H9 (cell line): ENCODE data around the gene RALGAPA1. TPM values are rescaled to one million over a fixed set of nuclear protein-coding genes. Genes with fewer than 3 reads are reported as not detected.
"Not testable (repeated sequence)": the region's sequence is repeated elsewhere in the genome, so short reads cannot be mapped to it uniquely, and the experiment has no call there.

ENCODE experiments used
- DNase-seq: peaks from one replicate; pipeline ENCODE4 v3.0.0-alpha.2; 2017
- H2AFZ ChIP-seq: one replicate; pipeline ENCODE4 v1.6.1; 2013; ENCODE audit warnings: mild to moderate bottlenecking, low read length, control low read depth, moderate library complexity
- H2AK5ac ChIP-seq: 2 replicates; pipeline ENCODE4 v1.6.1; 2013; ENCODE audit warnings: low read length, control low read depth, mixed read lengths; ENCODE audit not compliant: insufficient read length
- H2BK120ac ChIP-seq: one replicate; pipeline ENCODE4 v1.6.1; 2013; ENCODE audit warnings: low read depth, mild to moderate bottlenecking, low read length, control low read depth, inconsistent platforms; ENCODE audit not compliant: poor library complexity, severe bottlenecking
- H2BK12ac ChIP-seq: 2 replicates; pipeline ENCODE4 v1.6.1; 2013; ENCODE audit warnings: low read length, control low read depth, mixed read lengths, low read depth; ENCODE audit not compliant: insufficient read length
- H2BK15ac ChIP-seq: 2 replicates; pipeline ENCODE4 v1.6.1; 2013; ENCODE audit warnings: low read depth, low read length, control low read depth
- H2BK20ac ChIP-seq: one replicate; pipeline ENCODE4 v1.6.1; 2013; ENCODE audit warnings: low read depth, mild to moderate bottlenecking, low read length, control low read depth, inconsistent platforms; ENCODE audit not compliant: poor library complexity, severe bottlenecking
- H2BK5ac ChIP-seq: 2 replicates; pipeline ENCODE4 v1.6.1; 2013; ENCODE audit warnings: low read length, control low read depth, mixed read lengths; ENCODE audit not compliant: insufficient read length
- H3K14ac ChIP-seq: 2 replicates; pipeline ENCODE4 v1.6.1; 2013; ENCODE audit warnings: low read length, control low read depth; ENCODE audit not compliant: insufficient read depth
- H3K18ac ChIP-seq: 2 replicates; pipeline ENCODE4 v1.6.1; 2013; ENCODE audit warnings: low read depth, mild to moderate bottlenecking, mixed read lengths, low read length, control low read depth; ENCODE audit not compliant: insufficient read length
- H3K23ac ChIP-seq: 2 replicates; pipeline ENCODE4 v1.6.1; 2013; ENCODE audit warnings: low read length, control low read depth, mixed read lengths, low read depth; ENCODE audit not compliant: insufficient read length
- H3K23me2 ChIP-seq: 2 replicates; pipeline ENCODE4 v1.6.1; 2013; ENCODE audit warnings: low read depth, mild to moderate bottlenecking, mixed read lengths, low read length, control low read depth; ENCODE audit not compliant: insufficient read length, poor library complexity, severe bottlenecking
- H3K27ac ChIP-seq: 2 replicates; pipeline ENCODE4 v1.5.1; 2013; ENCODE audit warnings: low read length, control low read depth, mixed read lengths, low read depth; ENCODE audit not compliant: insufficient read length
- H3K27me3 ChIP-seq: 2 replicates; pipeline ENCODE4 v1.6.1; 2013; ENCODE audit warnings: low read length, control low read depth, inconsistent platforms; ENCODE audit not compliant: insufficient read depth
- H3K4ac ChIP-seq: 2 replicates; pipeline ENCODE4 v1.6.1; 2013; ENCODE audit warnings: low read depth, mild to moderate bottlenecking, control low read depth, inconsistent platforms, low read length, moderate library complexity
- H3K4me1 ChIP-seq: 2 replicates; pipeline ENCODE4 v1.6.1; 2013; ENCODE audit warnings: low read length, control low read depth, inconsistent platforms; ENCODE audit not compliant: insufficient read depth
- H3K4me2 ChIP-seq: 2 replicates; pipeline ENCODE4 v1.6.1; 2013; ENCODE audit warnings: low read length, control low read depth, mixed read lengths; ENCODE audit not compliant: insufficient read length, insufficient read depth
- H3K56ac ChIP-seq: 2 replicates; pipeline ENCODE4 v1.6.1; 2013; ENCODE audit warnings: low read depth, mild to moderate bottlenecking, mixed read lengths, low read length, control low read depth; ENCODE audit not compliant: insufficient read length
- H3K79me1 ChIP-seq: 2 replicates; pipeline ENCODE4 v1.6.1; 2013; ENCODE audit warnings: low read depth, mild to moderate bottlenecking, moderate library complexity, low read length, control low read depth, inconsistent platforms; ENCODE audit not compliant: insufficient read depth, poor library complexity, severe bottlenecking
- H3K79me2 ChIP-seq: 2 replicates; pipeline ENCODE4 v1.6.1; 2013; ENCODE audit warnings: low read length, control low read depth, inconsistent platforms; ENCODE audit not compliant: insufficient read depth
- H3K9ac ChIP-seq: 2 replicates; pipeline ENCODE4 v1.6.1; 2013; ENCODE audit warnings: low read length, control low read depth, mixed read lengths; ENCODE audit not compliant: insufficient read length; ENCODE audit errors: extremely low read depth
- H3K9me3 ChIP-seq: one replicate; pipeline ENCODE4 v1.6.1; 2013; ENCODE audit warnings: low read depth, low read length, inconsistent platforms; ENCODE audit not compliant: control insufficient read depth
- H3T11ph ChIP-seq: one replicate; pipeline ENCODE4 v1.6.1; 2013; ENCODE audit warnings: mild to moderate bottlenecking, low read length, control low read depth, inconsistent platforms
- H4K20me1 ChIP-seq: one replicate; pipeline ENCODE4 v1.6.1; 2013; ENCODE audit not compliant: control insufficient read depth, insufficient read length, insufficient read depth
- H4K5ac ChIP-seq: 2 replicates; pipeline ENCODE4 v1.6.1; 2013; ENCODE audit warnings: low read depth, mild to moderate bottlenecking, mixed read lengths, low read length, control low read depth; ENCODE audit not compliant: insufficient read length
- H4K8ac ChIP-seq: replicated peaks from 2 replicates; pipeline ENCODE4 v1.6.1; 2013; ENCODE audit warnings: low read length, control low read depth, mixed read lengths, low read depth; ENCODE audit not compliant: insufficient read length
- H4K91ac ChIP-seq: 2 replicates; pipeline ENCODE4 v1.6.1; 2013; ENCODE audit warnings: low read depth, mild to moderate bottlenecking, moderate library complexity, mixed read lengths, low read length, control low read depth; ENCODE audit not compliant: insufficient read length
- H3K27ac Mint-ChIP-seq, 3 experiments: 2 replicates in 2 of 3; 3 replicates in 1 of 3; pipeline ENCODE4 v1.8.0; 2020 to 2021; ENCODE audit warnings: mixed read lengths in 3 of 3, mild to moderate bottlenecking in 1 of 3, moderate library complexity in 1 of 3
- H3K27me3 Mint-ChIP-seq: 2 replicates; pipeline ENCODE4 v1.8.0; 2021; ENCODE audit warnings: low read depth, mild to moderate bottlenecking, moderate library complexity, mixed read lengths
- H3K36me3 Mint-ChIP-seq, 3 experiments: 2 replicates in 2 of 3; 3 replicates in 1 of 3; pipeline ENCODE4 v1.8.0; 2020 to 2021; ENCODE audit warnings: low read depth in 3 of 3, mixed read lengths in 3 of 3; ENCODE audit not compliant: insufficient read depth in 1 of 3
- H3K4me1 Mint-ChIP-seq, 2 experiments: 2 replicates each; pipeline ENCODE4 v1.8.0; 2020; ENCODE audit warnings: mixed read lengths in 2 of 2
- H3K4me3 Mint-ChIP-seq, 2 experiments: 2 replicates in 1 of 2; 3 replicates in 1 of 2; pipeline ENCODE4 v1.8.0; 2020 to 2021; ENCODE audit warnings: mild to moderate bottlenecking in 2 of 2, mixed read lengths in 2 of 2, moderate library complexity in 1 of 2
- H3K9me3 Mint-ChIP-seq, 2 experiments: 2 replicates in 1 of 2; 3 replicates in 1 of 2; pipeline ENCODE4 v1.8.0; 2020; ENCODE audit warnings: mild to moderate bottlenecking in 2 of 2, mixed read lengths in 2 of 2, moderate library complexity in 1 of 2
- WGBS: extraction: QIAGEN DNeasy Blood & Tissue Kit; methylation state at CpG from one replicate; pipeline ENCODE4 v1.1.7; 2013; ENCODE audit warnings: missing lambda C conversion rate, low lambda C conversion rate, mixed read lengths; ENCODE audit not compliant: insufficient read length; ENCODE audit errors: extremely low coverage; 5-methylcytosine and 5-hydroxymethylcytosine counted together
- total RNA-seq: library from RNA; stranded (reverse); gene quantifications from 2 replicates; pipeline ENCODE4 v1.2.1, GENCODE V29; 2021
- TF ChIP-seq, protein P1 (sequence below): fragments of 200-600 bp; sonication (generic); conservative IDR thresholded peaks from 3 replicates; pipeline ENCODE4 v1.8.0; 2021; ENCODE audit warnings: antibody characterized with exemption, mild to moderate bottlenecking

RALGAPA1 gene
- total RNA-seq, 1 experiment from 2014 or later: 29.8 TPM

GRCh38 chr14:35776823-35777222 lies 32.3 kb downstream of the RALGAPA1 start:
- no peaks in the 10 kb centered on the region for H3K9me3 ChIP-seq
- H4K91ac ChIP-seq: no peak overlapping the region
- no peak overlapping the region for H3K23ac ChIP-seq
- no peak overlapping the region for H3K56ac ChIP-seq
- no peak overlapping the region for H3K27ac ChIP-seq
- no peak overlapping the region for H4K5ac ChIP-seq
- no peak overlapping the region for H2BK15ac ChIP-seq
- H2BK5ac ChIP-seq: no peak overlapping the region
- TF ChIP-seq, protein P1, sequence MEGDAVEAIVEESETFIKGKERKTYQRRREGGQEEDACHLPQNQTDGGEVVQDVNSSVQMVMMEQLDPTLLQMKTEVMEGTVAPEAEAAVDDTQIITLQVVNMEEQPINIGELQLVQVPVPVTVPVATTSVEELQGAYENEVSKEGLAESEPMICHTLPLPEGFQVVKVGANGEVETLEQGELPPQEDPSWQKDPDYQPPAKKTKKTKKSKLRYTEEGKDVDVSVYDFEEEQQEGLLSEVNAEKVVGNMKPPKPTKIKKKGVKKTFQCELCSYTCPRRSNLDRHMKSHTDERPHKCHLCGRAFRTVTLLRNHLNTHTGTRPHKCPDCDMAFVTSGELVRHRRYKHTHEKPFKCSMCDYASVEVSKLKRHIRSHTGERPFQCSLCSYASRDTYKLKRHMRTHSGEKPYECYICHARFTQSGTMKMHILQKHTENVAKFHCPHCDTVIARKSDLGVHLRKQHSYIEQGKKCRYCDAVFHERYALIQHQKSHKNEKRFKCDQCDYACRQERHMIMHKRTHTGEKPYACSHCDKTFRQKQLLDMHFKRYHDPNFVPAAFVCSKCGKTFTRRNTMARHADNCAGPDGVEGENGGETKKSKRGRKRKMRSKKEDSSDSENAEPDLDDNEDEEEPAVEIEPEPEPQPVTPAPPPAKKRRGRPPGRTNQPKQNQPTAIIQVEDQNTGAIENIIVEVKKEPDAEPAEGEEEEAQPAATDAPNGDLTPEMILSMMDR: no peak
- no peak overlapping the region for H2BK12ac ChIP-seq
- H3K9me3 Mint-ChIP-seq: peaks cover 0 to 2% of the 10 kb centered on the region in 2 experiments; a peak in 1 of 5 replicates
- no peak overlapping the region for H3K4ac ChIP-seq
- H3K79me1 ChIP-seq: peaks cover 4% of the 10 kb centered on the region
- H4K20me1 ChIP-seq: no peaks in the 10 kb centered on the region
- H3K9ac ChIP-seq: no peak overlapping the region
- H3K36me3 Mint-ChIP-seq: no peaks in the 10 kb centered on the region
- no peak overlapping the region for H2BK20ac ChIP-seq
- no peaks in the 10 kb centered on the region for H3K27me3 Mint-ChIP-seq
- no peak overlapping the region for H4K8ac ChIP-seq
- no peaks in the 10 kb centered on the region for H3K4me1 Mint-ChIP-seq
- no peak overlapping the region for H3T11ph ChIP-seq
- H3K27ac Mint-ChIP-seq: no peak overlapping the region
- H3K27me3 ChIP-seq: no peaks in the 10 kb centered on the region
- H3K4me3 Mint-ChIP-seq: no peak overlapping the region
- H2BK120ac ChIP-seq: no peak overlapping the region
- H3K18ac ChIP-seq: no peak overlapping the region
- H3K4me2 ChIP-seq: no peak overlapping the region
- no peaks in the 10 kb centered on the region for H3K4me1 ChIP-seq
- no peak for DNase-seq
- H3K14ac ChIP-seq: no peak overlapping the region
- no CpG with 5 or more reads among the region's 4 CpGs for WGBS
- no peak overlapping the region for H2AFZ ChIP-seq
- no peak overlapping the region for H2AK5ac ChIP-seq
- no peaks in the 10 kb centered on the region for H3K23me2 ChIP-seq
- no peaks in the 10 kb centered on the region for H3K79me2 ChIP-seq

GRCh38 chr14:35776085-35776484 lies 33.0 kb downstream of the RALGAPA1 start:
- H4K20me1 ChIP-seq, H3K36me3 Mint-ChIP-seq: not testable (repeated sequence)

More at GRCh38 chr14:35776085-35776484, 33.0 kb downstream of the RALGAPA1 start:
- DNase-seq, H3K4me1 Mint-ChIP-seq, H3K27me3 ChIP-seq, H2BK5ac ChIP-seq, H3K4me2 ChIP-seq, H4K8ac ChIP-seq, H3K79me2 ChIP-seq, H3K27me3 Mint-ChIP-seq, H3K56ac ChIP-seq, H3T11ph ChIP-seq, H3K4me1 ChIP-seq, H2BK20ac ChIP-seq, H2AFZ ChIP-seq, H3K4me3 Mint-ChIP-seq, H3K9ac ChIP-seq, H3K27ac Mint-ChIP-seq, H3K4ac ChIP-seq, H3K27ac ChIP-seq, H4K5ac ChIP-seq, H2BK120ac ChIP-seq, H2BK15ac ChIP-seq, H3K79me1 ChIP-seq, H3K18ac ChIP-seq, H2AK5ac ChIP-seq, H3K14ac ChIP-seq, H4K91ac ChIP-seq, H3K23ac ChIP-seq, H2BK12ac ChIP-seq, H3K9me3 ChIP-seq, H3K23me2 ChIP-seq, H3K9me3 Mint-ChIP-seq: not testable (repeated sequence)
- no CpG with 5 or more reads among the region's 5 CpGs for WGBS
